GM18951 (cell line): Measurements from ENCODE around the gene GPA33.

ENCODE experiments used
- POLR2A ChIP-seq: IDR thresholded peaks from 4 replicates; pipeline ENCODE4 v1.6.1; 2011; ENCODE audit warnings: mild to moderate bottlenecking; ENCODE audit not compliant: insufficient read length, insufficient read depth; ENCODE audit errors: extremely low read depth
- in situ Hi-C: fragments of 300-500 bp; cut with MboI; formaldehyde crosslinking; loops from one replicate; pipeline ENCODE4 v1.12.0; 2022; ENCODE audit warnings: low sequenced_read_pairs, mixed read lengths, inconsistent platforms; ENCODE audit not compliant: unreplicated experiment

GPA33 gene

GRCh38 chr1:167088746-167089417, 1.3 kb downstream of the GPA33 start:
- TF ChIP-seq POLR2A: no peak
- in situ Hi-C loops: loop anchor here (25.0 kb wide), 1 partner anchor 598 kb away; no protein-coding TSS in a partner anchor

- no peak for TF ChIP-seq POLR2A
- in situ Hi-C loops: loop anchor here (25.0 kb wide), 1 partner anchor 601 kb away; no protein-coding TSS in a partner anchor
Observed at GRCh38 chr1:167086768-167087167, 3.4 kb downstream of the GPA33 start.

- TF ChIP-seq POLR2A: no peak
- in situ Hi-C loops: loop anchor here (25.0 kb wide), 1 partner anchor 601 kb away; no protein-coding TSS in a partner anchor
Observed at GRCh38 chr1:167086033-167086432, 4.1 kb downstream of the GPA33 start.

- in situ Hi-C loops: loop anchor here (25.0 kb wide), 1 partner anchor 603 kb away; no protein-coding TSS in a partner anchor
- no peak for TF ChIP-seq POLR2A
Observed at GRCh38 chr1:167084757-167085156, 5.4 kb downstream of the GPA33 start.

GRCh38 chr1:167083871-167084270, 6.3 kb downstream of the GPA33 start:
- in situ Hi-C loops: loop anchor here (25.0 kb wide), 1 partner anchor 603 kb away; no protein-coding TSS in a partner anchor

GRCh38 chr1:167083066-167083665, 7.0 kb downstream of the GPA33 start:
- in situ Hi-C loops: loop anchor here (25.0 kb wide), 1 partner anchor 604 kb away; no protein-coding TSS in a partner anchor
- TF ChIP-seq POLR2A: no peak

More at GRCh38 chr1:167083871-167084270, 6.3 kb downstream of the GPA33 start:
- TF ChIP-seq POLR2A: no peak

GRCh38 chr1:167082511-167083027, 7.6 kb downstream of the GPA33 start:
- no peak for TF ChIP-seq POLR2A
- in situ Hi-C loops: loop anchor here (25.0 kb wide), 1 partner anchor 605 kb away; no protein-coding TSS in a partner anchor

GRCh38 chr1:167081594-167082156, 8.5 kb downstream of the GPA33 start:
- in situ Hi-C loops: loop anchor here (25.0 kb wide), 1 partner anchor 606 kb away; no protein-coding TSS in a partner anchor
- TF ChIP-seq POLR2A: no peak

GRCh38 chr1:167077868-167078210, 12.3 kb downstream of the GPA33 start:
- TF ChIP-seq POLR2A: no peak
- in situ Hi-C loops: loop anchor here (25.0 kb wide), 1 partner anchor 609 kb away; no protein-coding TSS in a partner anchor

- in situ Hi-C loops: loop anchor here (25.0 kb wide), 1 partner anchor 610 kb away; no protein-coding TSS in a partner anchor
- no peak for TF ChIP-seq POLR2A
Observed at GRCh38 chr1:167077128-167077867, 12.9 kb downstream of the GPA33 start.

GRCh38 chr1:167076136-167076710, 14.0 kb downstream of the GPA33 start:
- in situ Hi-C loops: loop anchor here (25.0 kb wide), 1 partner anchor 611 kb away; no protein-coding TSS in a partner anchor
- TF ChIP-seq POLR2A: no peak

- TF ChIP-seq POLR2A: no peak
- in situ Hi-C loops: no loop called here
Observed at GRCh38 chr1:167071286-167071685, 18.9 kb downstream of the GPA33 start.

GRCh38 chr1:167068761-167069160, 21.4 kb downstream of the GPA33 start:
- in situ Hi-C loops: loop anchor here (10.0 kb wide), 2 partner anchors 376 to 466 kb away; no protein-coding TSS in a partner anchor
- TF ChIP-seq POLR2A: no peak
